GM18498 (cell line): ENCODE results near the gene CRYAA.
"Not testable (repeated sequence)": the region's sequence is repeated elsewhere in the genome, so short reads cannot be mapped to it uniquely, and the experiment has no call there.

ENCODE experiments used
- ATAC-seq: cut with Tn5 transposase; IDR thresholded peaks from one replicate; pipeline ENCODE4 v1.9.1; 2021; ENCODE audit warnings: mild to moderate bottlenecking, moderate library complexity; ENCODE audit not compliant: unreplicated experiment

CRYAA gene

DNA sequence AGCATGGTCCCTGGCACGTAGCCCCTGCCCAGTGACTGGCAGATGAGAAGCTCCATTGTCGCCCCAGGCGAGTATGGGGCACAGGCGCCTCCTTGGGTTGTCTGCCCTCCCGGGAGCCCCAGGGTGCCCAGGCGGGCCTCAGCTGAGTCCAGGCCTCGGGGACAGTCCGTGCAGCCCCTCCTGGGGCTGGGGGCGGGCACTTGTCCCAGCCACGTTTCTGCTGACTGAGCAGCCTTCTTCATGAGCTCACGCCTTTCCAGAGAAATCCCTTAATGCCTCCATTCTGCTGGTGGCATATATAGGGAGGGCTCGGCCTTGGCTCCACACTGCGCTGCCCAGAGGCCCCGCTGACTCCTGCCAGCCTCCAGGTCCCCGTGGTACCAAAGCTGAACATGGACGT is at the start of gene CRYAA:
Gene CRYAA, plus strand, starts transcription at position 301 of the 400 bp plus-strand sequence. Its CDS starts 92 bp downstream, at position 393.
- not testable (repeated sequence) for ATAC-seq

- not testable (repeated sequence) for ATAC-seq
Measured at GRCh38 chr21:43130094-43130493, 38.7 kb upstream of the CRYAA start.

GRCh38 chr21:43134520-43134919 is 34.3 kb upstream of the CRYAA start:
- not testable (repeated sequence) for ATAC-seq

DNA sequence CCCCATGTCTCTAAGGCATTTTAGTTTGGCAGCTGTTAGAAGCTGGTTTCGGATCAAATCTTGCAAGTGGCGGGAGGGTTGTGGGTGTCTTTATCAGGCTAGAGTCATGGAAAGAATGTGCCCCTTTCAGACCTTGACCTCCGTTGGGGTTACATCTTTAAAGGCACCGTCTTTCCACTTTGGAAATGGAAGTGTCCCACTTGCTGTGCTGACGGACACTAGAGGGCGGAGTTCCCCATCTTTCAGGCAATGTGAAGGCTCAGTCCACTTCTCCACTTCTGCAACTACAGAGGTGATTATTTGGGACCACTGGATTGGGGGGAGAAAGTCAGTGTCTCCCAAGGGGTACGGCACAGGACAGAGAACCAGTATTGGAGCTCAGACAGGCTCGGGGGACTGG is 29.9 kb upstream of the CRYAA start:
- not testable (repeated sequence) for ATAC-seq

GRCh38 chr21:43141407-43141806 is 27.4 kb upstream of the CRYAA start:
- ATAC-seq: not testable (repeated sequence)

DNA sequence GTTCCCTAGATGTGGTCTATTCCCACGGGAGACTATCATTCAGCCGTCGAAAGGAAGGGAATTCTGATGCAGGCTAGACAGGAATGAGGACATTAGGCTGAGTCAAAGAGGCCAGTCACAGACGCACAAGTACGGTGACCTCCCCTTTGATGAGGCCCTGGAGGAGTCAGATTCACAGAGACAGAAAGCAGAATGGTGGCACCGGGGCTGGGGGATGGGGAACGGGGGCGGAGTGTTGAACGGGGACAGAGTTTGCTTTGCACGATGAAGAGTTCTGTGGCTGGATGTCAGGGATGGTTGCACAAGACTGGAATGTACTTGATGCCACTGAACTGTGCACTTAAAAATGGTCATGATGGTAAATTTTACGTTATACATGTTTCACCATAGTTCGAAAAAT is 22.2 kb upstream of the CRYAA start:
- ATAC-seq: not testable (repeated sequence)

- ATAC-seq: not testable (repeated sequence)
Measured at GRCh38 chr21:43147999-43148398, 20.8 kb upstream of the CRYAA start.

GRCh38 chr21:43149344-43149743 is 19.5 kb upstream of the CRYAA start:
- ATAC-seq: not testable (repeated sequence)

GRCh38 chr21:43153601-43154000 is 15.2 kb upstream of the CRYAA start:
- ATAC-seq: not testable (repeated sequence)

DNA sequence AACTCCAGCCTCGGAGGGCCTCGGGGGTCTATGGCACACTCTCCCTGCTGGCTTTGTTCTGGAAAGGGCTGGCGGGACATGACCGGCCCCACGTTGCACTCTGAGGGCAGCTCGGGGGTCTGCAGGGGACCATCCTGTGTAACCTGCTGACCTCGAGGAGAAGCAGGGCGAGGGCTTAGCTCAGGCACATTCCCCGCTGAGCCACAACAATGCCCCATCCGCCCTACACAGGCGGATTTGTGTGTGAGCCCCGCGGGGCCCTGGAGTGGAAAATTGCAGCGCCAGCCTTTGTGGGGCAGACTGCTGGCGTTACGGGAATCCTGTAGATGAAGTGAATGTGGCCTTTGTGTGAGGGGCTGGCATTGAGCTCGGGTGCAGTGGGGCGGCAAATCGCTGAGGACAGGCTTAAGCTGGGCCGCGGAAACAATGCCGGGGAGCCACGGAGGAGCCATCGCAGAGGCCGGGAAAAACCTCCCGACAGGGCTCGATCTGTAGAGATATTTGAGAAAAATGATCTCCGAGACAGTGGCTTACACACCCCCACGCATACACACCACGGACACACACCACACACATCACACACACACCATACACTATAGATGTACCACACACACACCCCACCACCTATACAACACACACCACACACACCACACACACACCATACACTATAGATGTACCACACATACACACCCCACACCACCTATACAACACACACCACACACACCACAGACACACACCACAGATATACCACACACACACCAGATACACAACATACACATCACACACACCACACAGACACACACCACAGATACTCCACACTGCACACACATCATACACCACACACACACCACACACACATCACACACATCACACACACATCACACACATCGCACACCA is 9.3 kb upstream of the CRYAA start:
- ATAC-seq: not testable (repeated sequence)

DNA sequence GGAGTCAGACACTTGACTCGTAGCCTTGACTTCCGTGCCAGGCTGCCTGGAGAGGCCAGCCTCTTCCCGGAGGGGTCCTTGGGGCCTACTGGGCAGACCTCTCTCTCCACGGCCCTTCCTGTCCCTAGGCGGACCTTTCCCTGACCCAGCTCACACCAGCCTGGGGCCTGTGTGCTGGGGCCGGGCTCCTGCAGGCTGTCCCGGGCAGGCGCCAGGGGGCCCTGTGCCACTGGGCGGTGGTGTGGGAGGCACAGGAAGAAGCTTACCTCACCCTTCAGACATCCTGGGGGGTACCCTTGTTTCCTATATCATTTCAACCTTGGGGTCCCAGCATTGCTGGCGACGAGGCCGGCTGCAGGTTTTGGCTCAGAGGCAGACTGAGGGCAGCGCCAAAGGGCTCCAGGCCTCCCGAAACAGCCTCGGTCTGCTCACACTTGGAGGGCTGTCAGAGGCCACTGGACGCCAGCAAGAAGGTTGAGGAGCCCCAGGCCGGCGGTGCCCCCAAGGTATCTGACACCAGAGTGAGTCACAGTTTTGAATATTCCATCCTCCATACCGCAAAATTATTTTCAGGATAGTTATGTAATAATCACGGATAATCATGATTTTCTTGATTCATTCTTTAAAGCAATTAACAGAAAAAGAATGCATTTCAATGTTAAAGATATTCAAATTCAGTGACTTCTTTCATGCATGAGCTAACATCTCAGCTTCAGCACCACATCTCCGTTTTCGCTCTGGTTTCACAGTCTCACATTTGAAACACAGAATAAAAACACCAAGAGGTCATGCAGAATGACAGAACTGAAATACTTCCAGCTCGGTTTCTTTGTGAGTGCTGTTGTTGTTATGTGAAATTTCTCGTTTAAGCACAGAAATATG is 6.7 kb upstream of the CRYAA start:
- ATAC-seq: not testable (repeated sequence)

GRCh38 chr21:43162708-43163205 is 6.1 kb upstream of the CRYAA start:
- not testable (repeated sequence) for ATAC-seq

DNA sequence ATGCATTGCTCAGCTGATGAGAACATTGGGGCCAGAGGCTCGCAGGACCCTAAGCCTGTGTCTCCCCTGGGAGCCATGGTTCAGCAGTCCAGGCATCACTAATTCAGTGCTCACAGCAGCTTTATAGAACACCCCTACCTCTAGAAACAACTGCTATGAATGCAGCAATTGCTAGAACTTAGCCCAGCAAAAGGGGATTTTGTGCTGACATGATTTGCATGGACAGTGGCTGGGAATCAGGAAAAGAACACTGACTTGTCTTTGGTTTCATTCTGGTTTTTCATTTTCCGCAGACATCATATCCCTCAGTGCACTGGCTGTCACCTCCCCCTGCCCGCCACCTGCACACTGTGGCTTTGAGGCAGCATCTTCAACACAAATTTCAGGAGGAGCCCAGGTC is 4.0 kb upstream of the CRYAA start:
- not testable (repeated sequence) for ATAC-seq

DNA sequence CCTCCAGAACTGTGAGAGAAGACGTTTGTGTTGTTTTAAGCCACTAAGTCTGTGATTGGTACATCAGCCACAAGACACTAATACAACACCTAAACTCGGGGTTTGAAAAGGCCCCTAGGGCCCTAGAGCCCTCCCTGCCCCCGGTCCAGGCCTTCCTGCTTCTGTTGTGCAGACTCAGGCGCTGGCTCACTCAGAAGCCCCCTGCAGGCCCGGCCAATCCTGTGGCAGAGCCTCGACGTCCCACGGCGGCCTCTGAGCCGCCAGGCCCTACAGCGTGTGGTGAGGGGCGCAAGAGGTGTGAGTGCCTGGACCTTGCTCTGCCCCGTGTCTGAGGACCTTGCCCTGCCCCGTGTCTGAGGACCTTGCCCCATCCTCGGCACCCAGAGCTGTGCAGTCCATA is 3.1 kb upstream of the CRYAA start:
- ATAC-seq: not testable (repeated sequence)

DNA sequence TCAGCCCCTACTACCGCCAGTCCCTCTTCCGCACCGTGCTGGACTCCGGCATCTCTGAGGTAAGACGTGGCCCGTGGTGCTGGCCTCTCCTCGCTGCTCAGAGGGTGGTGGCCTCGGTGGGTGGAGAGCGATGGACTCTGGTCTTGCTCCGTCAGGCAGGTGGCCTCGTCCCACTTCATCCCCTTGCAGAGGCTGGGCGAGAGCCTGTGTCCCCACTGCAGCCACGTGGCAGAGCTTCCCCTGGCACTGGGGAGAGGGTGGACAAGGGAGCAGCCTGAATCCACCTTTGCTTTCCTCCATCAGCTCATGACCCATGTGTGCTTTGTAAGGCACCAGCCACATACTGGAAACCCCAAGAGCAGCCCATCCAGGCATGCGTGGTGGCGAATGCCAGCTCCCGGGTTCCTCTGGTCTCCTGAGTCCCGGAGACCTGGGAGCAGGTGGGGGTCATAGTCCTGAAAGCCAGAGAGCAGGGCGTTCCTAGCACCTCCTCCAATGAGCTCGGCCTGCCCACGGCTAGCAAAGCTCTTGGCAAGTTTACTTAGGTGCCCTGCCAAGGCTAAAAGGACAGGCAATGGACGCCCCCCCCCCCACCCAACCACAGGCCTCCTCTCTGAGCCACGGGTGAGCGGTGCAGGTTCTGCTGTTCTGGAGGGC is 550 bp downstream of the CRYAA start:
- not testable (repeated sequence) for ATAC-seq

- ATAC-seq: not testable (repeated sequence)
Measured at GRCh38 chr21:43169891-43170290, 1.1 kb downstream of the CRYAA start.

GRCh38 chr21:43172812-43173211 is 4.0 kb downstream of the CRYAA start:
- not testable (repeated sequence) for ATAC-seq

- not testable (repeated sequence) for ATAC-seq
Measured at GRCh38 chr21:43173438-43173837, 4.6 kb downstream of the CRYAA start.

DNA sequence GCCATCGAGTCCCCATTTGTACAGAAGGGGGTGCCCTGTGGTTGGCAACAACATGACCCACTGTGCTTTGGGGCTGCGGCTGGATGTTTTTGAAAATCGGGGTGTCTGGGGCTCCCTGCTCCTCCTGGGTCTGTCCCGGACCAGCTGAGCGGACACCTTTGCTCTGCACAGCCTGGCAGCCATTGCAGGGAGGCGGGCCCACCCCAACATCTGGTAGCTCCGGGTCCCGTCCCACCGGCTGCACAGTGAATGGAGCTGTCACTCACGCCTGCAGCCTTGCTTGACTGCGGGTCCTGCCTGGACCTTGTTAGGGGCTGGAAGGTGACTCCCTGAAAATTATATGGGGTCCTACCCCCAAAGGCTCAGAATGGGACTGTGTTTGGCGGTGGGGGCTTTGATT is 5.1 kb downstream of the CRYAA start:
- ATAC-seq: not testable (repeated sequence)

GRCh38 chr21:43174998-43175397 is 6.2 kb downstream of the CRYAA start:
- ATAC-seq: not testable (repeated sequence)

GRCh38 chr21:43176621-43177020 is 7.8 kb downstream of the CRYAA start:
- ATAC-seq: peak; percentile 52
